Esophagus squamous epithelium (tissue), 5 donors: Measurements from ENCODE around the gene CTU1. TPM values are rescaled to one million over a fixed set of nuclear protein-coding genes. Genes with fewer than 3 reads are reported as not detected.
A peak's percentile ranks its signal among the peaks of the same experiment; 100 is the strongest.

Source experiments
- DNase-seq: peaks from one replicate; lab custom pipeline; 2025; lab: John Stamatoyannopoulos, UW
- H3K27ac ChIP-seq, 4 donors: fragments of 200-600 bp; sonication (generic); one replicate each; pipeline ENCODE4 v1.5.1; 2016 to 2019; ENCODE audit warnings: mild to moderate bottlenecking in 1 of 4
- H3K27me3 ChIP-seq, 4 donors: fragments of 200-600 bp; sonication (generic); 1 replicate in 3 of 4; 2 replicates in 1 of 4; pipeline versions ENCODE4 v1.5.1 to v1.6.0; 2017 to 2021; ENCODE audit warnings: antibody characterized with exemption in 1 of 4
- H3K36me3 ChIP-seq, 3 donors: fragments of 200-600 bp; sonication (generic); one replicate each; pipeline ENCODE4 v1.5.1; 2016 to 2019
- H3K4me1 ChIP-seq, 3 donors: fragments of 200-600 bp; sonication (generic); one replicate each; pipeline ENCODE4 v1.5.1; 2017 to 2019
- H3K4me3 ChIP-seq, 4 donors: fragments of 200-600 bp; sonication (generic); 1 replicate in 3 of 4; 2 replicates in 1 of 4; pipeline ENCODE4 v1.5.1; 2016 to 2019; ENCODE audit warnings: mild to moderate bottlenecking in 2 of 4, moderate library complexity in 1 of 4
- H3K9me3 ChIP-seq, 3 donors: fragments of 200-600 bp; sonication (generic); one replicate each; pipeline ENCODE4 v1.5.1; 2016 to 2019
- POLR2A ChIP-seq, 4 donors: fragments of 450-650 bp; IDR thresholded peaks; one replicate each; pipeline ENCODE4 v1.6.1; 2017; ENCODE audit warnings: antibody characterized with exemption in 4 of 4, mild to moderate bottlenecking in 4 of 4, moderate library complexity in 3 of 4
- WGBS, 2 donors: methylation state at CpG; one replicate each; pipeline ENCODE4 v1.1.5; 2018; 5-methylcytosine and 5-hydroxymethylcytosine counted together
- intact Hi-C: fragments of 100-400 bp; cut with DNase I; formaldehyde crosslinking; loops from one replicate; pipeline ENCODE4 v1.15.0; 2022
- total RNA-seq, 4 donors: library from RNA; depleted of rRNA; stranded (reverse); fragments of >200 nt; gene quantifications; one replicate each; pipeline ENCODE4 v1.1.0, GENCODE V29; 2016
- TF ChIP-seq, protein P1 (sequence below), 6 experiments: fragments of 450-650 bp in 4 of 6; fragments of 200-600 bp in 2 of 6; sonication (generic) in 2 of 6; IDR thresholded peaks; one replicate each; pipeline ENCODE4 v1.5.1; 2016 to 2019; ENCODE audit warnings: antibody characterized with exemption in 6 of 6, mild to moderate bottlenecking in 4 of 6, moderate library complexity in 4 of 6
- donor health status: DM: yes; HTN: yes; CAD: no.

Gene CTU1
- total RNA-seq, 4 donors from 2014 or later: 10.8 to 18.6 (median 13.5) TPM

DNA sequence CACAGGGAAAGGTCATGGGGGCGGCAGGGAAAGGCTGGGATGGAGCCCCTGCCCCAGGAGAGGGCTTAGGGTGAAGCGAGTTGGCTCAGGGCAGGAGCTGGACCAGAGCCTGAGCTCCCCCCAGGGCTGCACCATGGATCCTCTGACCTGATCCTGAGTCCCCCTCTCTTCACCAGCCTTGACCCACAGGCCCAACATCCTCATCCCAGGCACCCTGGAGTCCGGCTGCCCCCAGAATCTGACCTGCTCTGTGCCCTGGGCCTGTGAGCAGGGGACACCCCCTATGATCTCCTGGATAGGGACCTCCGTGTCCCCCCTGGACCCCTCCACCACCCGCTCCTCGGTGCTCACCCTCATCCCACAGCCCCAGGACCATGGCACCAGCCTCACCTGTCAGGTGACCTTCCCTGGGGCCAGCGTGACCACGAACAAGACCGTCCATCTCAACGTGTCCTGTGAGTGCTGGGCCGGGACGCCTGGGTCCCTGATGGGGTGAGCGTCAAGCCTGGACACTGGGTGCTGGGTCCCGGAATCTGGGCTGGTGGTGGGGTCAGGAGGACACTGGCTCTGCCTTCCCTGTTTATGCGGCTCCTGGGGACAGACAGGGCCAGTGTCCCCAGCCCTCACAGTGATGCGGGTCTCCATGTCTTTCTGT, 17.3 kb upstream of the CTU1 start:
- Histone ChIP-seq H3K4me3 (peak overlapping the region in 2 of 4 donors; percentile 24 to 43), H3K27me3 (peaks cover 0 to 40% (median 0%) of the 10 kb centered on the region in 4 donors), H3K36me3 (no peaks in the 10 kb centered on the region), H3K4me1 (peaks cover 0 to 13% (median 0%) of the 10 kb centered on the region in 3 donors), H3K9me3 (no peaks in the 10 kb centered on the region), H3K27ac (peak overlapping the region in 2 of 4 donors; percentile 55 to 76)
- intact Hi-C loops: no loop called here
- DNase-seq: no peak
- WGBS, 2 donors: 81 to 93% methylated on average over 3 to 7 of the region's 16 CpGs
- TF ChIP-seq POLR2A (IDR thresholded peaks at IDR 0.05): no peak
- TF ChIP-seq, protein P1, sequence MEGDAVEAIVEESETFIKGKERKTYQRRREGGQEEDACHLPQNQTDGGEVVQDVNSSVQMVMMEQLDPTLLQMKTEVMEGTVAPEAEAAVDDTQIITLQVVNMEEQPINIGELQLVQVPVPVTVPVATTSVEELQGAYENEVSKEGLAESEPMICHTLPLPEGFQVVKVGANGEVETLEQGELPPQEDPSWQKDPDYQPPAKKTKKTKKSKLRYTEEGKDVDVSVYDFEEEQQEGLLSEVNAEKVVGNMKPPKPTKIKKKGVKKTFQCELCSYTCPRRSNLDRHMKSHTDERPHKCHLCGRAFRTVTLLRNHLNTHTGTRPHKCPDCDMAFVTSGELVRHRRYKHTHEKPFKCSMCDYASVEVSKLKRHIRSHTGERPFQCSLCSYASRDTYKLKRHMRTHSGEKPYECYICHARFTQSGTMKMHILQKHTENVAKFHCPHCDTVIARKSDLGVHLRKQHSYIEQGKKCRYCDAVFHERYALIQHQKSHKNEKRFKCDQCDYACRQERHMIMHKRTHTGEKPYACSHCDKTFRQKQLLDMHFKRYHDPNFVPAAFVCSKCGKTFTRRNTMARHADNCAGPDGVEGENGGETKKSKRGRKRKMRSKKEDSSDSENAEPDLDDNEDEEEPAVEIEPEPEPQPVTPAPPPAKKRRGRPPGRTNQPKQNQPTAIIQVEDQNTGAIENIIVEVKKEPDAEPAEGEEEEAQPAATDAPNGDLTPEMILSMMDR (IDR thresholded peaks at IDR 0.05): no peak

DNA sequence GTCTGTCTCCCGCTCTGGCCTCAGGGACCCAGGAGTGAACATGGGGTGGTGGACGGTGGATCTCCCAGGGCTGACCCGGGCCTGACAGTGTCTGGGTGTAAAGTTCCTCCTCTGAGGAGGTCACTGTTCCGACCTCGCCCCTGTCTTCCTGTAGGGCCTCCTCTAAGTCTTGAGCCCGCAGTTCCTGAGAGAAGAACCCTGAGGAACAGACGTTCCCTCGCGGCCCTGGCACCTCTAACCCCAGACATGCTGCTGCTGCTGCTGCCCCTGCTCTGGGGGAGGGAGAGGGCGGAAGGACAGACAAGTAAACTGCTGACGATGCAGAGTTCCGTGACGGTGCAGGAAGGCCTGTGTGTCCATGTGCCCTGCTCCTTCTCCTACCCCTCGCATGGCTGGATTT, 16.5 kb upstream of the CTU1 start, which contains the start of gene SIGLEC9:
TSS of gene SIGLEC9 (plus strand) at position 178 of the 400 bp plus-strand sequence. CDS start at position 247, 69 bp downstream.
- no peaks in the 10 kb centered on the region for H3K36me3 ChIP-seq
- peaks cover 0 to 35% (median 0%) of the 10 kb centered on the region in 4 donors for H3K27me3 ChIP-seq
- peaks cover 0 to 13% (median 0%) of the 10 kb centered on the region in 3 donors for H3K4me1 ChIP-seq
- H3K27ac ChIP-seq: peak within 1 kb of the TSS; percentile 7 to 76 (median 46)
- TF ChIP-seq POLR2A (IDR thresholded peaks at IDR 0.05): peak in 1 of 4 donors; percentile 52
- TF ChIP-seq, protein P1 (IDR thresholded peaks at IDR 0.05): no peak
- H3K4me3 ChIP-seq: peak within 1 kb of the TSS in 2 of 4 donors; percentile 24 to 43
- no peak for DNase-seq
- intact Hi-C loops: no loop called here
- no peaks in the 10 kb centered on the region for H3K9me3 ChIP-seq
- WGBS, 2 donors: 89% methylated on average over 3 of the region's 14 CpGs; no CpG with 5 or more reads in 1 of the 2 donors

DNA sequence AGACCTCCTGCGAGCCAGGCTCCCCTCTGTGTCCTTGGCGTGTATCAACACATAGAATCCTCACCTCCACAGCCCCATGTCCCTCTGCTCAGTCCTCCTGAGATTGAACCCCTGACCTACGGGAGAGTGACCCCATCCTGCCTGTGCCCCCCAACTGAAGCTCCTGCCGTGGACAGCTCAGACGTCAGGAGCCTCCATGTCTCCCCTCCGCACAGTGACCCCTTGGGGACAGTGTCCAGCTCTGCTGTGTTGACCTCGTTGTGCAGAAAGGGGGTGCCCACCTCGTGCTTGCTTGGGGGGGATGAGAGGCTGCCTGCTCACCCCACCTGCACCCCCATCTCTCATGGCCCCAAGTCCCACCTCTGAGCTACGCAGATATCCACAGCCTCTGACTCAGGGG, 16.0 kb upstream of the CTU1 start:
- no peak for TF ChIP-seq POLR2A (IDR thresholded peaks at IDR 0.05)
- TF ChIP-seq, protein P1 (IDR thresholded peaks at IDR 0.05): no peak
- intact Hi-C loops: no loop called here
- peaks cover 0 to 13% (median 0%) of the 10 kb centered on the region in 3 donors for H3K4me1 ChIP-seq
- no peaks in the 10 kb centered on the region for H3K36me3 ChIP-seq
- no peaks in the 10 kb centered on the region for H3K9me3 ChIP-seq
- H3K27ac ChIP-seq: peak overlapping the region; percentile 7 to 76 (median 46)
- H3K27me3 ChIP-seq: peaks cover 0 to 31% (median 0%) of the 10 kb centered on the region in 4 donors
- H3K4me3 ChIP-seq: no peak overlapping the region
- 60 to 90% methylated on average over 2 to 7 of the region's 9 CpGs for WGBS, 2 donors
- DNase-seq: no peak

DNA sequence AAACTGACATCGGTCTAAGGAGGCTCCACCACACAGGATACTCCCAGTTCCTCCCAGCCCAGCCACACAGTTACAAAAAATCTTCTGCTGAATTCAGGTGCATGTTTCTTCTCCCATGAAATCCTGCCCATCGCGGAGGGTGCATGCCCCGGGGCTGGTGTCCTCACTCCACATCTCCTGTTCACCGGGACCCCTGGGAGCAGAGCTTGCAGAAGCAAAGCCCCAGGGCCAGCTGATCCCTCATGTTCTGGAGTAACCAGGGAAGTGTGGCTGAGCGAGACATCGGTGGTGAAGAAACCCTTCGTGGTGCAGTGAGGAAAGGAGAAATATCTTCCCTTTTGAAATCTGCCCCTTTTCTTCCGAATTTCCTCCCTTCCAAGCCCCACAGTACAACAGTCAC, 15.6 kb upstream of the CTU1 start:
- intact Hi-C loops: no loop called here

More for the DNA sequence above, 15.6 kb upstream of the CTU1 start:
- no peak for DNase-seq
- TF ChIP-seq, protein P1 (IDR thresholded peaks at IDR 0.05): no peak
- TF ChIP-seq POLR2A (IDR thresholded peaks at IDR 0.05): no peak
- Histone ChIP-seq H3K27ac (peak overlapping the region in 2 of 4 donors; percentile 55 to 76), H3K9me3 (no peaks in the 10 kb centered on the region), H3K4me1 (peaks cover 0 to 11% (median 0%) of the 10 kb centered on the region in 3 donors), H3K27me3 (peaks cover 0 to 31% (median 0%) of the 10 kb centered on the region in 4 donors), H3K36me3 (no peaks in the 10 kb centered on the region), H3K4me3 (peak overlapping the region in 1 of 4 donors; percentile 8)
- 75 to 78% methylated on average over 8 to 9 of the region's 9 CpGs for WGBS, 2 donors
